SK-N-SH (cell line): ENCODE results near the gene CACNA1G.

Experiments used
- CTCF ChIP-seq: fragments of 200-600 bp; sonication (generic); IDR thresholded peaks from 2 replicates; pipeline ENCODE4 v1.6.1; 2017; ENCODE audit warnings: antibody characterized with exemption, mild to moderate bottlenecking, moderate library complexity
- EP300 ChIP-seq, 2 experiments: IDR thresholded peaks; 2 replicates each; pipeline versions ENCODE4 v1.4.0 to v1.6.1; 2012; ENCODE audit warnings: borderline replicate concordance in 1 of 2, low read depth in 1 of 2, low read length in 1 of 2
- FOXM1 ChIP-seq: IDR thresholded peaks from 2 replicates; pipeline ENCODE4 v1.4.0; 2012; ENCODE audit warnings: low read depth, mild to moderate bottlenecking
- GATA2 ChIP-seq: sonication (generic); formaldehyde crosslinking; IDR thresholded peaks from 2 replicates; pipeline ENCODE4 v1.5.0; 2020; ENCODE audit warnings: mild to moderate bottlenecking, missing genetic modification reagents
- JUND ChIP-seq: IDR thresholded peaks from 2 replicates; pipeline ENCODE4 v1.4.0; 2012
- RAD21 ChIP-seq: IDR thresholded peaks from 2 replicates; pipeline ENCODE4 v1.6.1; 2012; ENCODE audit warnings: mild to moderate bottlenecking, low read length
- TCF12 ChIP-seq: IDR thresholded peaks from 2 replicates; pipeline ENCODE4 v1.4.0; 2012
- YY1 ChIP-seq: IDR thresholded peaks from 2 replicates; pipeline ENCODE4 v1.4.0; 2012; ENCODE audit warnings: low read depth, mild to moderate bottlenecking

DNA sequence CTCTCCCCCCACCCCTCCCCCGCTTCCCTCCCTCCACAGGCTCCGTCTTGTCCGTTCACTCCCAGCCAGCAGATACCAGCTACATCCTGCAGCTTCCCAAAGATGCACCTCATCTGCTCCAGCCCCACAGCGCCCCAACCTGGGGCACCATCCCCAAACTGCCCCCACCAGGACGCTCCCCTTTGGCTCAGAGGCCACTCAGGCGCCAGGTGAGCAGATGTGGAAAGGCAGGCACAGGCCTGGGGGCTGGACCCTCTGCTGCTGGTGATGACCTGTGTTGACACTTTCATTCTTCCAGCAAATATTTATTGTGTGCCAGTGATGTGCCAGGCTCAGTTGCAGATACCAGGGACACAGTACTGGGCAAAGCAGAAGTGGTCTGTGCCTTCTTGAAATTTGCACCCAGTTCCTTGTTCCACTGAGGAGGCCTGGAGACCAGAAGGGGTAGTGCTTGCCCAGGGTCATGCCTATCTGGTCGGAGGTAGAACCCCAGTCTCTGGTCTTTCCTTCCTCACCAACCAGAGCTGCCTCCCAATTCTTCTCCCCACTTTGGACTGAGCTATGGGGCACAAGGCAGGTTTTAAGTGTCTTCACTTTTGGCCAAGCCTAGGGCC is 63.9 kb downstream of the CACNA1G start:
- TF ChIP-seq JUND: no peak
- no peak for TF ChIP-seq YY1
- TF ChIP-seq RAD21: no peak
- TF ChIP-seq CTCF: no peak
- no peak for TF ChIP-seq EP300 (IDR thresholded peaks at IDR 0.05; ENCODE audit: borderline replicate concordance in 1 of 2, low read depth in 1 of 2, low read length in 1 of 2)
- TF ChIP-seq TCF12: no peak
- no peak for TF ChIP-seq FOXM1
- TF ChIP-seq GATA2: no peak
